ENCODE results near the gene SERPINA12.

The SERPINA12 gene

GRCh38 chr14:94462763-94463572, 46.3 kb downstream of the SERPINA12 start:
- DNase-seq: no peak

- DNase-seq: no peak
Observed at GRCh38 chr14:94462219-94462551, 47.1 kb downstream of the SERPINA12 start.

GRCh38 chr14:94461526-94462218, 47.6 kb downstream of the SERPINA12 start:
- DNase-seq: no peak

DNA sequence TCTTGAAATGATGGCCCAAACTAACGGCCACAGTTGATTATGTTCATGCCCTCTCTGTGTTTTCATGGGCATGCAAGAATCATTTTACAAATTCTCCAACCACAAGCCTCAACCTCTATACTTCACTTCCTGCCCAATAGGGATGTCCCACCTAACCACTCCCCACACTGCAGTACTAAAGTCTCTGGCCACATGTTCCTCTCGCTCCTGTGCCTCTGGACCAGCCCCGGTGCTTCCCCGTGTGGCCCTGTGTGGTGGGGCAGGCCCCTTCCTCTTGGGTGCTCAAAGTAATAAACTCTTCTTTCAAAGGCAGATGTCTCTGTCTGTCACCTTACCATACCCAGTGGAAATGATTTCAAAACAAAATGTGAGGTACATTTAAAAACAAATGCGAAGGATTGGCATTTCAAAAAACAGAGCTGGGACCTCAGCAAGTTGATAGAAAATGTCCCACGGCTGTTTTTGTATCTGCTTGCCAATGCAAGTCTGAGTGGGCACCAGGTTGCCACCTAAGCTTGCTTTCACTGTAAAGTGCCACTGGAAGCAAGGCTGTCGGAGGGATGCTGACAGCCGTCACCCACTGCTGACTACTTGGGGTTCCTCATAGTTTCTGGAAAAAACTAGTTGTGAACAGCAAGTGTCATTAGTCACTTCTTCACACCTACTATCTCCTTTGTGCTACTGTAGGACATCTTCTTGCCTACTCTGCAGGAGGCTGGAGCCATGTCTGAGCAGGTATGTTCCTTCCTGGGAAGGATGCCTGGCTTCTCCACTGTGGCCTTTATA, 48.4 kb downstream of the SERPINA12 start:
- no peak for DNase-seq

GRCh38 chr14:94458558-94459205, 50.6 kb downstream of the SERPINA12 start:
- DNase-seq: no peak

DNA sequence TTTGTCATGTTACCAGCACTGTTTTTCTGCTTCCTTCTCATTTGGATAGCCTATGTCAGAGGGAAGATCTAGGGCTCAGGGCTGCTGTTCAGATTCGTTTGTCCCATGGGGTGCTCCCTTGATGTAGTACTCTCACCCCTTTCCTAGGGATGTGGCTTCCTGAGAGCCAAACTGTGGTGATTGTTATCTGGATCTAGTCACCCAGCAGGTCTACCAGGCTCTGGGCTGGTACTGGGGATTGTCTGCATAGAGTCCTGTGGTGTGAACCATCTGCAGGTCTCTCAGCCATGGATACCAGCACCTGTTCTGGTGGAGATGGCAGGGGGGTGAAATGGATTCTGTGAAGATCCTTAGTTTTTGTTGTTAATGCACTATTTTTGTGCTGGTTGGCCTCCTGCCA, 51.2 kb downstream of the SERPINA12 start:
- no peak for DNase-seq

- peak; percentile 5 for DNase-seq
Observed at GRCh38 chr14:94455928-94456327, 53.3 kb downstream of the SERPINA12 start.

DNA sequence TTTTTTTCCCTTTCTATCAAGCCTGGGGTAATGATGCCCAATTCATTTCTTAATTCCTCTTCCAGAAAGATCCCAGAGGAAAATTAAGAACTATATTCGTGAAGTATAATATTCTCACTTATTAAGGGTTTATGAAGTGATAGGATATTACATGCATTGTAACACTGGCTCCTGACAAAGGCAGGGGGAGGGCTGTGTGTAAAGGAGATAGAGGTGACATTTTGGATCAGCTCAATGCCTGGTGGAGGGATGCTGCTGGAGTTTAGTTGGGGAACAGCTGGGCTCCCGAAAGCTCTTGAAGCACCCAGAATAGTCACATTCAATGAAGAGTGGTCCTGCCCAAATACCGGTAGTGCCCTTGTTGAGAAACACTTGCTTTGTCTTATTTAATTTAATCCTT, 57.4 kb downstream of the SERPINA12 start:
- no peak for DNase-seq

DNA sequence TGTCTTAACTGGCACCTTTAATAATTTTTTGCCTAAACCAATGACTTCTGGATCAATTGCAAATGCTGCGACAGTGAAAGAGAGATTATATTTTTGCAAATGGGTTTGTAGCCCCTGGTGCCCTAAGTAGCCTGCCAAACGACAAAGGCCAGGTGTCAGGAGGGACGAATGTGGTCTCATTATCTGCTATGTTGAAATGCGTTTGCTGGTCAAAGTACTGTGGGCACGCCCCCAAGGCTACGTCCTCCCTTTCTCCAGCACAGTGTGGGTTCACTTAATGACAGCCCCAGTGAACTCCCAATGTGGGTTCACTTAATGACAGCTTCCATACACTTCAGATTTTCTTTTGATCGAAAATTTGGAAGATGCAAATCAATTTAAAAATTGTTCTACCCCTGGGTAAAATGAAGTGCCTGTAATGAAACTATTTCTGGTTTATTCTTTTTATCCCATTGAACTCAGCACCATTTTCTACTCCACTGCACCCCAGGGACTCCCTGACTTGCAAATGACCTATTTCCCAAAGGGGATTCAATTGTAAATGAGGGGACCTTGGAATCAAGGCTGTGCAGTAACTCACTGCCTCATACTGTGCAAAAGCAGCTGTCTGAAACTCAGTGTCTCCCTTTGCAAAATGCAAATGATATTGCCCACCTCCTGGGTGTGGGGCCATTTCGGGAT, 58.0 kb downstream of the SERPINA12 start:
- no peak for DNase-seq

DNA sequence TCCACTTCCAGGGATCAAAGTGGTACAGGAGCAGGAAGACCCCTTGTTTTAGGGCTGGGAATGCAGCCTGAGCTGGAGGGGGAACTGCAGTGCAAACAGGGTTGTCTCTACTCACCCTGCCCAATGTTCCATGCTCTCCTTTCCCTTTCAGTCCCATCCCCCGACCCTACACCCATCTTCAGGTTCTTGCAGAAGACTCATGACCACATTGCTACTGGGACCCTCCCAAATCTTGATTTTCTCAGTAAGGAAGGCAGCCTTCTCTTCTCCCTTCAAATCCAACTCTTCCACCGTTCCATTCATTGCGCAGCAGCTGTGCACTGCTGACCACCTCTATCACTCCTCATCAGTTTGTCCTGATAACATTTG, 58.6 kb downstream of the SERPINA12 start:
- DNase-seq: no peak

DNA sequence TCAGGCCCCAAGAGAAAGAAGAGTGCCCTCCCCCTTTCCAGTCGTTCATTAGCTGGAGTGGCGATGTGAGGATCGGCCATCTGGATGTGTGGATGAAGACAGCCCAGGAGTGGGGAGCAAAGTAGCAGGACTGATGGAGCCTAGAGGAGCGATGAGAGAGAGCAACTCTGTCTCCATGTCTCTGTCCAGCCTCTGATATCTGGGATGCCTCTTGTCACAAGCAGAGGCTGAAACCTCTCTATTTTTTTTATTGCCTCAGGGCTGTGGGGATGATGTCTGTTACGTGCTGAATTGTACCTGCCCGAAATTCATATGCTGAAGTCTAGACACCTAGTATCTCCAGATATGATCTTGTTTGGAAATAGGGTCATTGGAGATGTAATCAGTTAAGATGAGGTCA, 59.3 kb downstream of the SERPINA12 start:
- no peak for DNase-seq

- DNase-seq: no peak
Observed at GRCh38 chr14:94448071-94448808, 61.0 kb downstream of the SERPINA12 start.

GRCh38 chr14:94447206-94447605, 62.1 kb downstream of the SERPINA12 start:
- DNase-seq: no peak

DNA sequence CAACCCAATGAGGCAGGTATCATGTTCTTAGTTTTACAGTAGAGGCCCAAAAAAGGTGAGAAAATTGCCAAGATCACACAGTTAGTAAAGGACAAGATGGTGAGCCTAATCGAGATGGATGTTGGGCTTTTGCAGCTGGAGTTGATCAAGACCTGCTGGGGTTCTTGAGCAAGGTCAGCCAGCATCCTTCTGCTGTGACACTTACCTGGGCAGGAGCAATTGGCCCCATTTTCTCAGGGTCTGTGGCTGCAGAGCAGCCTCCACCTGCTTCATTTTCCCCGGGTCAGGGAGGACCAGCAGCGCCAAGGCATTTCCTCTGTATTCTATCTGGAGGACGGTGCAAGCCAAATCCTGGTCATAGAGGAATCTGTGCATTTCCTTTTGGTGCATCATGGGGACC, 63.1 kb downstream of the SERPINA12 start:
- DNase-seq: no peak

DNA sequence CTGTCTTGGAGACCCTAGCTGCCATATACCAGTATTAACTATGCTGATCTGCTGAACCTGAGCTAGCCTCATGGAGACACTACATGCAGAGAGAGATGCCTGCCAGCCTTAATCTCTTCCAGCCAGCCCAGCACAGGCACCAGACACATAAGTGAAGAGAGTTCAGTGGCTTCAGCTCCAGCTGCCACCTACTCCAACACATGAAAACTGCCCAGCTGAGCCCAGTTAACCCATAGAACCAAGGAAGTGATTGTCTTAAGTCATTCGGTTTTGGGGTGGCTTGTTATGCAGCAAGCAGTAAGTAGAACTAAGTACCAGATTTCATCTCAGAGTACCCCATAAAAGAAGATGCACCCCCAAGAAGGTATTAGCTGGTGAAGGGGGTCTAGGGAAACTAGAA, 64.3 kb downstream of the SERPINA12 start:
- DNase-seq: no peak

DNA sequence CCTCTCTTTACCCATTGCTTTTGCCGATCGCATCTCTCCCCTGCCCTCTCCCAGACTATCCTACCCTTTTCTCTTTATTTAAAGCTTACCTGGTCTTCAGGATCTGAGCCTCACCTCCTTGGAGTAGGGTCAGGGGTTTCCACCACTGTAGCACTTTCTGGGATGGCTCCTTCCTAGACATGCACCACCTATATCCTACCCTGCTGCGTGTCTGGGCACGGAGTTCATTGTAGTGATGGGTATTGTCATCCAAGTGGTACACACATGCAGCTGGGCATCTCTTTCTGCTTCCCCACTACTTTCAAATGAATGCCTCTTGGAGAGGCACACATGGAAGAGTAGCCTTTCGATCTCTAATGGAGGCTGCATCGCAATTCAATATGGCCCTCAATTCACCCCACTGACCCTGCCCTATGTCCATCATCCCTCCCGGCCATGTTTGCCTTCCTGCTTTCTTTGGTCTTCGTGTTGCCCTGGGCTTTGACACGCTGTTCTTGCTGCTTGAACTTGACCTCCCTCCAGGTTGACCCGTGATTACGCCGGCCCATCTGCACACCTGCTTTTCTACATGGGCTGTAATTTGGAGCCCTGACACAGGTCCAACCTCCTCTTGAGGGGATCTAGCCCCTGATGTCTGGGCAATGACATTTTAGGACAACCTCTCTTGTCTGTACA, 67.6 kb downstream of the SERPINA12 start:
- no peak for DNase-seq

DNA sequence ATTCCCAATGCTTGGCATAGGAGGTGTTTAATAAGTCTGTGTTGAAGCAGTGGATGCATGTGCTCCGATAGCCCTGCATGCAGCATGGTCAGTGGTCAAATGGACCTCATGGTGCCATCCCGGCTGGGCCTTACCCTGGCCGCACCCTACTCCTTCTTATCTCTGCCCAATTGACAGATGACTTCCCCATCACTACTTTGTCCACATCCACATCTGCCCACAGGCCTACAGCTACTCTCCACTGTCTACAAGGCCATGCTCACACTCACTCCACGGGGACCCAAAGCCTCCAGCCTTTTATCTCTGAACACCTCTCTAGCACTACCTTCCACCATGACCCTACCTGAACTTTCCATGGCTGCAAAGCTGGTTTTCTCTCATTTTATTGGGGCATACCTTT, 68.1 kb downstream of the SERPINA12 start:
- no peak for DNase-seq

GRCh38 chr14:94439453-94440057, 69.7 kb downstream of the SERPINA12 start:
- DNase-seq: no peak
